GM18511 (cell line): ENCODE measurements around the gene LRRC51.

Experiments used
- ATAC-seq: cut with Tn5 transposase; IDR thresholded peaks from one replicate; pipeline ENCODE4 v1.9.1; 2021; ENCODE audit warnings: mild to moderate bottlenecking, moderate library complexity; ENCODE audit not compliant: unreplicated experiment

LRRC51 gene, protein sequence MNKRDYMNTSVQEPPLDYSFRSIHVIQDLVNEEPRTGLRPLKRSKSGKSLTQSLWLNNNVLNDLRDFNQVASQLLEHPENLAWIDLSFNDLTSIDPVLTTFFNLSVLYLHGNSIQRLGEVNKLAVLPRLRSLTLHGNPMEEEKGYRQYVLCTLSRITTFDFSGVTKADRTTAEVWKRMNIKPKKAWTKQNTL

DNA sequence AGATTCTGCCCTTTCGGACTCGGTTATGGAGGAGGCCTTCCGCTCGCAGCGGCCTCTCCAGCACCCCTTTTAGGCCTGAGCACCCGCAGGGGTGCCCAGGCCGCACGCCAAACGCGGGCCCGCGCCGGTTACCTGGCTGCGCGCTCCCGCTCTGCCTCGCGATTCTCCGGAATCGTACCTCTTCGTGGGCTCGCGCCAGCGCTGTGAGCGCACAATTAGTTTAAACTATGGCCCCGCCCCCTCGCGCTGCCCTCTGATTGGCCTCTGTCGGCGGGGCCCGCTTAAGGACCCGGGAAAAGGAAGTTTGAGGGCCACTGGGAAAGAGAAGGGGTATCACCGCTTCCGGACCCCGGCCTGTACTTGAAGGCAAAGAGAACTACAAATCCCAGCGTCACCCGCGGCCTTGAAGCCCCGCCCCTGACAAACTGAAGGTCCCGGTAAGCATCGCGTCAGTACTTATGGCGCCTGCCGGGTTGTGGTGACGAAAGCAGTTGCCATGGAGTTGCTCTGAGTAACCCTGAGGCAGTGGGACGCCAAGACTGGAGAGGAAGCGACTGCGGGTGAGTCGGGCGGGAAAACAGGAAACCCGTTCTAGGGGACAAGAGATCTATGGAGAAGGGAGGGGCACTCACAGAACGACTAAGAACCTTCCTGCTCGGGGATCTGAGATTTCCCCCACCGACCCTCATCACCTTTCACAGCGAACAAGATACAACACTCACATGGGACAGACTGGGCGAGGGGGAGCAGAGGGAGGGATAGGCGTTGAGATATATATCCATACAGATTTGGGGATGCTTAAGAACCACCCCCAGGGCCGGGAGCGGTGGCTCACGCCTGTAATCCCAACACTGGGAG lies at the start of gene LRRC51, which contains the start of gene NUMA1:
Gene LRRC51, plus strand, starts transcription at position 525 of the 858 bp plus-strand sequence. CDS start 8,234 bp downstream, outside the sequence.
Gene NUMA1, minus strand, starts transcription at position 217 of the 858 bp plus-strand sequence. CDS start 44,599 bp downstream, outside the sequence.
- ATAC-seq, result peak; percentile 96

DNA sequence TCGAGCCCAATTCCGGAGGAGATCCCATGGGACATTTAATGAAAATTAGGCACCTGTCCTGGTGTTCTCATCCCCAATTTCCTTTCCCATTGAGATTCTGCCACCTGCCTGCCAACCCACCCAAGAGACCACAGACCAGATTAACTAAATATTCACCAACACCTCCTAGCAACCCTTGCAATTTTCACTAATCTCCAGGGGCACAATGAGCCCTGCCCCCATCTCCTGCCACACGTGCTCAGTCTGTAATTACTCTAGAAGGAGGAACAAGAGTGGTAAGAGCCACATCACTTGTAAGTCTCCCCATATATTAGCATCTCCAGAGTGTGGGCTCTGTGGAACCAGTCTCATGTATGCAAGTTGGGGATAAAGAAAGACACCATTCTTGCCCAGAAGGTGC lies 44.0 kb upstream of the LRRC51 start:
- no peak for ATAC-seq

GRCh38 chr11:72037554-72038311 lies 42.9 kb upstream of the LRRC51 start:
- ATAC-seq, result no peak

DNA sequence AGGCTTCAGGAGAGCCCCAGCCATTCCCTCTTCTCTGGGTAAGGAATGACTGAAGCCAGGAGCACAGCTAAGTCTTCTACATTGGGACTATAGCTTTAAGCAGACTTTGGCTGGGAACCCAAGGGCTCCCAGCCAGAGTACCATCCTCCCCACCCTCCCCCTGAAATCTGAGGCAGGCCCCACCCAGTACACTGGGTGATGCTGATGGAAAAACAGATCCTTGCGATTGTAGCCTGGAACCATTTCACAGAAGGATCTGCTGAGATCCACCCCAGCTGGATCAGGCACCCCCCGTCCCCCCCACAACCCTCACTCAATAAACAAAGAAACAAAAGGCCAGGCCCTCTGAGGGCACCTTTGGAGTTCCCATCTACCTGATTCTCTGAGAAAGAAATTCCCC lies 42.2 kb upstream of the LRRC51 start:
- no peak for ATAC-seq

GRCh38 chr11:72039031-72039855 lies 41.4 kb upstream of the LRRC51 start:
- ATAC-seq, result no peak

DNA sequence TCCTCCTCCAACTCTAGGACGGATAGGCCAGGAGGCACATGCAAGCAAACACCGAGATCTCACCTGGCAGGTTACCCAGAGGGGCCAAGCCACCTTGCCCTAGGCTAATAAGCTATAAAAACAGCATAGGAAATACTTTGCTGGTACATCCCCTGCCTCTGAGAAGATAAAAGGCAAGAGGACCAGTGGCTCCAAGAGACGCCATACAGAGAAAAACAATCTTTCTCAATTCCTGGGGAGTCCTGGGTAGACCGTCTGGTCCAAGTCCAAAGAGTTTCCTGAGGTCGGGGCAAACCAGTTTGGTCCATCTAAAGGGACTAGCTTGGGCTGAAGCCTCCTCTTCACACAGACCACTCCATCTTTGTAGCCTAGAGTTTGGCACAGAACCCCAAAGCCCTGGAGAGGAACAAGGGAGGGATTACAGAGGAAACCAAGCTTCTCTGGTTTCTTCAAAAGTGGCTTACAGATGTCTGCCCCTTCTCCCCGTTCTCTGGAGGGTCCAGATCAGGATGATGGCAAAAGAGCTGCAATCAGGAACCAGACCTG lies 40.7 kb upstream of the LRRC51 start:
- no peak for ATAC-seq

DNA sequence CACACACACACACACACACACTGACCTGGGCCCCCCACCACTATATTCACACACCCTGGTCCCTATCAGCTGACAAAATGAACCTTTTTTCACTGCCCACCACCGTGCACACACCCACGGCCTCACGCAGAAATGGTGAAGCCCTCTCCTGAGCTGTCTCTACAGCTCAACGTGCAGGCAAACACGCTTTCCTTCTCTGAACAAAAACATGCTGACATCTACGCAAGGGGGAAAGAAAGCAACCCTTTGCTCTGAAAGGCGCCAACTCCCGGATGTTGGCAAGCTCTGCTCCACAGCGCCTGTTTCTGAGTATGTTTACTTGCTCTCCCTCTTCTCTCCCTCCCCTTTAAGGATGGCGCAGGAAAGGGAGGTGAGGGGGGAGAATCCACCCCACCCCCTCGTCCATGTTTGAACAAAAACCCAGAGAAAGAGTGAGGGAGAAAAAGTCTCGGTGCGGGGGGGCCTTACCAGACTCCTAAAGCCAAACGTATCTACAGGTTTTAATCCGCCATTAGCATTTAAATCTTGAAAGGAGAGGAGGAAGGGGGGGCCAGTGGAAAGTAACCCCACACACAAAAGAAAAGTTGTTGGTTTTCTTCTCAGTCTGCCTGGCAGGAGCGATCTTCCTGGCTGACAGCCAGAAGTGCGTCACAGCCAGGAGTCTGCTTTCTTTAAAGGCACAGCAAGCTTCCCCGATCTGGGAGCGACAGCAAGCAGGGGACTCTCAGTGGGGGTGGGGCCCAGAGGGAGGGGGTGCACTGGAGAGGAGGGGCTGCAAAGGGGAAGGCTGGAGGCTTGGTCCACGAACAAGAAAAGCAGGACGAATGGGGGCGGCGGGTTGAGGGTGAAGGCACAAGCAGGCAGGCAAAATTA lies 39.9 kb upstream of the LRRC51 start:
- no peak for ATAC-seq

GRCh38 chr11:72041364-72042063 lies 39.1 kb upstream of the LRRC51 start:
- no peak for ATAC-seq

DNA sequence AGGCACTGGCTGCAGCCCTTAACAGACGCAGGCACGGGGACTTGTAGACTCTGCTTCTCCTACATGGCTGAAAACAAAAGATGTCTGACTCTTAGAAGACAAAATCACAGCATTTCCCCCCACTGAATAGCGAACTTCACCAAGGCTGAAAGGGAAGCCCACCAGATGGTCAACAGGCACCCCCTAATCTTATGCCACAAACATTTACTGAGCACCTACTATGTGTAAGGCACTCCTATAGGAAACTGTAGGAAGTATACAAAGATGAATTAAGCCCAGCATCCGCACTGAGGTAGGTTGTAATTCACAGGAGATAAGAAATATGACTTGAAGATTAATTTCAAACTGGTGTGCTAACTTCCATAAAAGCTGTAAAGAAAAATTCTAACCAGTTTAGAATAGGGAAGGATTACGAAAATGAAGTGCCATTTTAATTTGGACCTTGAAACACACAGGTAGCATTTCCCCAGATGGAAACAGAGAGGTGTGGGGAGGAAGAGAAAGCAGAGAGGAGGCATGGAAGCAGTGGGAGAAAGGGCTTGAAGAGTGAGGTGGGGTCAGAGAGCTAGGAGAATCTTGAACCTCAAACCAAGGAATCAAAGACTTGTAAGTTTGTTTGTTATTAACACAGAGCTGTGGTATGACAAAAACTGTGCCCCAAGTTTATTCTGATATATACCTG lies 38.4 kb upstream of the LRRC51 start:
- no peak for ATAC-seq

DNA sequence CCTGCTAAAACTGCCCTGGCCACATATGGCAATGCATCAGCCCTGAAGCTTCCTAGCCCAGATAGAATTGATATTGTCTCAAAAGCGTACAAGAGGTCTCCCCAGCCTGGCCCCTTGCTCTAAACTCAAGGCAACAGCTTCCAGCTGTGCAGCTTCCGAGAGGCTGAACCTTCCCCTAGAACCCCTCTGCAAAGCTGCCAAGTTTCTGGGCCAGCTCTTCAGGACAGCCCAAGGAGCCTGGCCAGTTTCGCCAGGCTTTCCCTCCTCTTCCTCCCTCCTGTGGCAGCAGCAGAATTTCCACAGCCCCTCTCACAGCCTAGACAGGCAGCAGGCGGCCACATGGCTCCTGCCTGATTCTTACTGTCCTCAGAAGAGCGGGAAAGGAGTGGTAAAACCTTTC lies 34.8 kb upstream of the LRRC51 start:
- no peak for ATAC-seq

- no peak for ATAC-seq
Measured at GRCh38 chr11:72048766-72049460, 31.7 kb upstream of the LRRC51 start.

DNA sequence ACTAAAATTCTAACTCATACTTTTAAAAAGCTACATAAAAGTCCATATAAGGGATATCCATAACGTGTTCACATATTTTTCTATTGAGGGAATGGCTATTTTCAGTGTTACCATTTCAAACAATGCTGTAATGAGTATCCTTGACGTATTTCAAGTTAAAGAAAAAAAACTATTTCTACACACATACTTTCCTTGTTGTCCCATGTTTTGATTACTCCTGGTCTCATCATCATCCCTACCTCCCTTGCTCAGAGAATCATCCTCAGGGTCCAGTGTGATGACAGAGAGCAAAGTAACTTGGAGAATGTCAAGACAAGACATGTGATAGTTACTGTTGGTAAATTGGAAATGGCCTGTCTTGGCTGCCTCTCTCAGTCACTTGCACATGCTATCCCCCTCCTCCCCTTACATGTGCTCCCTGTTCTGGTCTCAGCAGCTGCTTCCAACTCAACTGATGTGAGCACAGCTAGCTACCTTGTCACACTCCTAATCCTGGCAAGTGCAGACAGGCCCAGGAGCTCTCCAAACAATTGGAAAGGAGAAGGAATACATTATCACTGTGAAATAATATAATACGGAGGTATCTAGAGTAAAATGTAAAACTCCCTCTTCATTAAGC lies 22.1 kb upstream of the LRRC51 start:
- no peak for ATAC-seq

DNA sequence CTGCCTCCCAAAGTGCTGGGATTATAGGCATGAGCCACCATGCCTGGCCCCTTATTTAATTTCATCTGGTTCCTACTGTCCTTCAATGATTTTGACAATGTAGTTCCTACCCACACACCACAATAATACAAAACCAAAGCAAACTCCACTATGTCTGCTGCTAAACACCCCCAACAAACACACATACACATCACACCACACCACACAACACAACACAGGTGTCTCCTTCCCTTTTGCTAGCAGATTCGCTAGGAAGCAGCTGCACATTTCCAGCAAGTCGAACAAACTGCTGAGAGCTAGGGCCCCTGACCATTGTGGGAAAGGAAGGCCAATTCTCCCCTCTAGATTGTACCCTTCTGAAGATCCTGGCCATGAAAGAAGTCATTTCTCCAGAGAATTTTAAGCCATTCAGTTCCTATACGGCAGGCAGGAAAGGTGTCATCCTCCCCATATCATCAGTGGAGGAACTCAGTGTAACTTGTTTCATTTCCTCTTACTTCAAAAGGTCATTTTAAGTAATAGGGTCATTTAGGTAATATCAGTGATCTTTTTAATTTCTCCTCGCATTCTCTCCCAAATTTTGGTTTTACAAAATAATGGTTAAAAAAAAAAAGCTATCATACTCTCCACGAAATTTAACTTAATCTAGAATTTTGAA lies 18.8 kb upstream of the LRRC51 start:
- no peak for ATAC-seq

- no peak for ATAC-seq
Measured at GRCh38 chr11:72066855-72067254, 13.8 kb upstream of the LRRC51 start.

DNA sequence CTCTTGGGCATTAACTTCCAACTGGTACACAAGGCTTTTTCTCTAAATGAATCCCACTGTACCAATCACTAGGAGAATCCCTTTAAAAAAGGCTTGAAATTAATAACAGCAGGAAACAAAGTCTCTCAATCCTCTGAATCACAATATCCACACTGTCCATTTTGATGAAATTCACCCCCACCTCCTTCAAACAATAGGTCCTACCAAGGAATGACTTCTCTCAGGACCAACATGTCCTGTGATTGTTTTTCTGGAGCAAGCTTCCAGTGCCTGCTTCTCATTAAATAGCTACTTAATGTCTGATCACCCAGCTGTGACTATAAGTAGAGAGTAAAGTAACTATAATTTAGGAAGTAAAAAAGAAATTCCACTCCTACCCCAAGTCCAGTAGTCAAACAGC lies 13.4 kb upstream of the LRRC51 start:
- no peak for ATAC-seq

GRCh38 chr11:72067676-72068075 lies 13.0 kb upstream of the LRRC51 start:
- no peak for ATAC-seq

- ATAC-seq, result no peak
Measured at GRCh38 chr11:72069200-72069599, 11.4 kb upstream of the LRRC51 start.
